ENCODE results near the gene GALNT8. TPM values are rescaled to one million over a fixed set of nuclear protein-coding genes. Genes with fewer than 3 reads are reported as not detected.
"Not testable (repeated sequence)": the region's sequence is repeated elsewhere in the genome, so short reads cannot be mapped to it uniquely, and the experiment has no call there.

The GALNT8 gene
- total and polyA plus RNA-seq, 4 donors: 13.1 to 45.1 (median 30.4) TPM

GRCh38 chr12:4736091-4736490, 15.9 kb downstream of the GALNT8 start:
- H3K27me3 ChIP-seq (ENCODE audit: control insufficient read depth, insufficient read depth, low read length): no peaks in the 10 kb centered on the region
- H3K27ac ChIP-seq (ENCODE audit: low read depth, low read length): no peak overlapping the region
- peak in 3 of 6 donors; percentile 0 to 24 (median 1) for DNase-seq (ENCODE audit: low read depth in 4 of 6, low spot score in 6 of 6)
- H3K4me3 ChIP-seq (ENCODE audit: low read depth, low read length): no peak overlapping the region
- peaks cover 6% of the 10 kb centered on the region for H3K4me1 ChIP-seq (ENCODE audit: control insufficient read depth, insufficient read depth, low read length)
- WGBS (ENCODE audit: insufficient coverage): no CpG with 5 or more reads among the region's 1 CpG
- no peaks in the 10 kb centered on the region for H3K9me3 ChIP-seq (ENCODE audit: control insufficient read depth, insufficient read depth, low read length)
- H3K36me3 ChIP-seq (ENCODE audit: control insufficient read depth, insufficient read depth, low read length): peaks cover 7% of the 10 kb centered on the region

DNA sequence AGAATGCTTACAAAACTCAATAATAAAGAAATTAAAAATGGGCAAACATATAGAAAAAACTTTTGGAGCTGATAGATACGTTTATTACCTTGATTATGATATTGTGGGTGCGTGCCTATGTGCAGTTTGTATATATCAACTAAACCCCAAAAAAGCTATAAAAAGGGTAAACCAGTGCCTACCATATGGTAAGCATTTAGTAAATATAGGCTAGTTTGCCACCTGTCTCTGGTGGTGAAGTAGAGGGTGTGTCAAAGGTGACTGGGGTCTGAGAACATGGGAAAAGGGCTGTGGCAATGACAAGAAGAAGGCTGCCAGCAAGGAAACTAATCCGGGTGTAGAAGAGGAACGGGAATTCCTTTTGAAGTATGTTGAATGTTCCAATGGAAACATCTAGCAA, 18.3 kb downstream of the GALNT8 start:
- DNase-seq (ENCODE audit: low read depth in 4 of 6, low spot score in 6 of 6): no peak
- WGBS (ENCODE audit: insufficient coverage): no CpG with 5 or more reads among the region's 4 CpGs

DNA sequence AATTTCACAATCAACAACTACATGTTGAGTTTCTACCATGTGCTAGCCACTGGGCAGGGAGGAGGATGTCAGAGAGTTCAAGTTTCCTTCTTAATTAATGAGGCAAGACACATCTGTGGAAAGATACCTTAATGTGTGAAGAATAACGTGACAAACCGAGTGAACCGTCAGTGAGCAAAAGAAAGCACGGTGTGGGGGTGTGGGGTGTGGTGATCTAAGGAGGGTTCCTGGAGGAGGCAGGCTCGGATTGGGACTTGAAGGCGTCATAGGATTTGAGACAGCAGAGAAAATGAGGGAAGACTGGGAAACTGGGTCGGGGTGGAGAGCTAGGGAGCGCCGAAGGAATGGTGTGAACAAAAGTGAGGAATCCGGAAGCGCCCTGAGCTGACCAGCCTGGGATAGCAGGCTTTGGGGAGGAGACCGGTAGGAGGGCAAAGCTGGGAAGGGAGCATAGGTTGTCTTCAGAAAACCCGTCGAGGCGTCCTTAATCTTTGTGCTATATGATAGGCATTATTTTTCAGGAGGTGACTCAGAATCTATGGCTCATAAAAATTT, 22.3 kb downstream of the GALNT8 start:
- H3K4me1 ChIP-seq (ENCODE audit: control insufficient read depth, insufficient read depth, low read length): no peaks in the 10 kb centered on the region
- no peak overlapping the region for H3K27ac ChIP-seq (ENCODE audit: low read depth, low read length)
- WGBS (ENCODE audit: insufficient coverage): 89% methylated on average over 15 of the region's 15 CpGs
- no peak for DNase-seq (ENCODE audit: low read depth in 4 of 6, low spot score in 6 of 6)
- no peaks in the 10 kb centered on the region for H3K9me3 ChIP-seq (ENCODE audit: control insufficient read depth, insufficient read depth, low read length)
- no peak overlapping the region for H3K4me3 ChIP-seq (ENCODE audit: low read depth, low read length)
- no peaks in the 10 kb centered on the region for H3K27me3 ChIP-seq (ENCODE audit: control insufficient read depth, insufficient read depth, low read length)
- peaks cover 16% of the 10 kb centered on the region for H3K36me3 ChIP-seq (ENCODE audit: control insufficient read depth, insufficient read depth, low read length)

More for the DNA sequence above, 18.3 kb downstream of the GALNT8 start:
- Histone ChIP-seq H3K27me3 (ENCODE audit: control insufficient read depth, insufficient read depth, low read length) (no peaks in the 10 kb centered on the region), H3K4me3 (ENCODE audit: low read depth, low read length) (no peak overlapping the region), H3K9me3 (ENCODE audit: control insufficient read depth, insufficient read depth, low read length) (no peaks in the 10 kb centered on the region), H3K27ac (ENCODE audit: low read depth, low read length) (no peak overlapping the region), H3K4me1 (ENCODE audit: control insufficient read depth, insufficient read depth, low read length) (peaks cover 6% of the 10 kb centered on the region), H3K36me3 (ENCODE audit: control insufficient read depth, insufficient read depth, low read length) (peaks cover 11% of the 10 kb centered on the region)

DNA sequence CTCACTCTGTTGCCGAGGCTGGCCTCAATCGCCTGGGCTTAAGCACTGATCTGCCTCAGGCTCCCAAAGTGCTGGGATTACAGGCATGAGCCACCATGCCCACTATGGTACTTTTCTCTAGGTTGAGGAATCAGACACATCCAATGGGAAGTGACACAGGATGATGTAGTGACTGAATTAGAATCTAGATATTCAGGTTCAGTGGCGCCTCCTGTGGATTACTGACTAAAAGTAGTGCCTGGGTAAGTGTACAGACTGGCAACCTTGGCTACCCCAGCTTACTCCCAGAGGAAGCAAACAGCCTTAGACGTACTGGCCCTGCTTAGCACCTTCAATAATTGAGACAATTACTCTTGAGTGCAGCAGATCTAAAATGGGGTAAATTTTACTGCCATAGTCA, 22.8 kb downstream of the GALNT8 start:
- WGBS (ENCODE audit: insufficient coverage): 89% methylated on average over 2 of the region's 4 CpGs
- no peak overlapping the region for H3K4me3 ChIP-seq (ENCODE audit: low read depth, low read length)
- H3K4me1 ChIP-seq (ENCODE audit: control insufficient read depth, insufficient read depth, low read length): no peaks in the 10 kb centered on the region
- H3K27ac ChIP-seq (ENCODE audit: low read depth, low read length): no peak overlapping the region
- H3K27me3 ChIP-seq (ENCODE audit: control insufficient read depth, insufficient read depth, low read length): no peaks in the 10 kb centered on the region
- peaks cover 16% of the 10 kb centered on the region for H3K36me3 ChIP-seq (ENCODE audit: control insufficient read depth, insufficient read depth, low read length)
- peaks cover under 1% of the 10 kb centered on the region for H3K9me3 ChIP-seq (ENCODE audit: control insufficient read depth, insufficient read depth, low read length)
- DNase-seq (ENCODE audit: low read depth in 4 of 6, low spot score in 6 of 6): no peak

DNA sequence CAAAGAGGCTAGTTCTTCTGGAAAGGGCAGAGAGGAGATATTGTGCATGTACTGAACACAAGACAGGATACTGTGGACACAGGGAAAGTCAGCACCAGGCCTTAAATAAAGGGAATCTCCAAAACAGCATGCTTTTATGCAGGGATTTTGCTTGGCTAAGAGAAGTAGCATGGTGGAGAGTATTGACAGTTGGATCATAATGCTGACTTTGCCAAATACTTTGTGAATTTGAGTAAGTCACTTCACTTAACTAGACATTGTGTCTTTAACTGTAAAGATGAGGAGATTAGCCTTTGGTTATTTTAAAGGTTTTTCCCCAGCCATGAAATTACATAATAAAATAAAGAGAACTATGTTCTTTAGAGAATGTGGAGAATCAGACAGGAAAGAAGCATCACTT, 24.5 kb downstream of the GALNT8 start:
- H3K27me3 ChIP-seq (ENCODE audit: control insufficient read depth, insufficient read depth, low read length): no peaks in the 10 kb centered on the region
- peaks cover 15% of the 10 kb centered on the region for H3K36me3 ChIP-seq (ENCODE audit: control insufficient read depth, insufficient read depth, low read length)
- H3K4me3 ChIP-seq (ENCODE audit: low read depth, low read length): no peak overlapping the region
- DNase-seq (ENCODE audit: low read depth in 4 of 6, low spot score in 6 of 6): no peak
- no peak overlapping the region for H3K27ac ChIP-seq (ENCODE audit: low read depth, low read length)
- no peaks in the 10 kb centered on the region for H3K4me1 ChIP-seq (ENCODE audit: control insufficient read depth, insufficient read depth, low read length)
- H3K9me3 ChIP-seq (ENCODE audit: control insufficient read depth, insufficient read depth, low read length): peaks cover 3% of the 10 kb centered on the region

GRCh38 chr12:4745249-4745648, 25.0 kb downstream of the GALNT8 start:
- H3K36me3 ChIP-seq (ENCODE audit: control insufficient read depth, insufficient read depth, low read length): peaks cover 13% of the 10 kb centered on the region

GRCh38 chr12:4751654-4752053, 31.5 kb downstream of the GALNT8 start:
- not testable (repeated sequence) for H3K4me3 ChIP-seq (ENCODE audit: low read depth, low read length); H3K27me3 ChIP-seq (ENCODE audit: control insufficient read depth, insufficient read depth, low read length); H3K4me1 ChIP-seq (ENCODE audit: control insufficient read depth, insufficient read depth, low read length); H3K9me3 ChIP-seq (ENCODE audit: control insufficient read depth, insufficient read depth, low read length); DNase-seq (ENCODE audit: low read depth in 4 of 6, low spot score in 6 of 6); H3K36me3 ChIP-seq (ENCODE audit: control insufficient read depth, insufficient read depth, low read length); H3K27ac ChIP-seq (ENCODE audit: low read depth, low read length)
- WGBS (ENCODE audit: insufficient coverage): no CpG with 5 or more reads among the region's 1 CpG

More at GRCh38 chr12:4745249-4745648, 25.0 kb downstream of the GALNT8 start:
- Histone ChIP-seq H3K9me3 (ENCODE audit: control insufficient read depth, insufficient read depth, low read length) (peaks cover 3% of the 10 kb centered on the region), H3K4me3 (ENCODE audit: low read depth, low read length) (no peak overlapping the region), H3K27me3 (ENCODE audit: control insufficient read depth, insufficient read depth, low read length) (no peaks in the 10 kb centered on the region), H3K27ac (ENCODE audit: low read depth, low read length) (no peak overlapping the region), H3K4me1 (ENCODE audit: control insufficient read depth, insufficient read depth, low read length) (no peaks in the 10 kb centered on the region)
- 94% methylated on average over 6 of the region's 6 CpGs for WGBS (ENCODE audit: insufficient coverage)
- DNase-seq (ENCODE audit: low read depth in 4 of 6, low spot score in 6 of 6): no peak

DNA sequence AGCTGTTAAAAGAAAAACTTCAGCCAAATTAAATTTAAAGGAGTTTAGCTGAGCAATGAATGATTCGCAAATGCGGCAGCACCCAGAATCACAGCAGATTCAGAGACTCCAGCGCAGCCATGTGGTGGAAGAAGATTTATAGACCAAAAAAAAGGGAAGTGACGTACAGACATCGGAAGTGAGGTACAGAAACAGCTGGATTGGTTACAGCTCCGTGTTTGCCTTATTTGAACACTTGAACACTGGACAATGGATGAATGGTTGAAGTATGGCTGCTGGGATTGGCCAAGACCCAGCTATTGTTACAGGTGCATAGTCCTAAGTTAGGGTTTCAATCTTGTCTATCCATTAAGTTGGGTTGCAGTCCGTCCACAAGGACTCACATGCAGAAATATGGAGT, 42.6 kb downstream of the GALNT8 start:
- H3K4me3 ChIP-seq (ENCODE audit: low read depth, low read length): no peak overlapping the region
- H3K4me1 ChIP-seq (ENCODE audit: control insufficient read depth, insufficient read depth, low read length): no peaks in the 10 kb centered on the region
- peaks cover 23% of the 10 kb centered on the region for H3K36me3 ChIP-seq (ENCODE audit: control insufficient read depth, insufficient read depth, low read length)
- WGBS (ENCODE audit: insufficient coverage): 86% methylated on average over 7 of the region's 7 CpGs
- no peak overlapping the region for H3K27ac ChIP-seq (ENCODE audit: low read depth, low read length)
- H3K27me3 ChIP-seq (ENCODE audit: control insufficient read depth, insufficient read depth, low read length): no peaks in the 10 kb centered on the region
- DNase-seq (ENCODE audit: low read depth in 4 of 6, low spot score in 6 of 6): no peak
- no peaks in the 10 kb centered on the region for H3K9me3 ChIP-seq (ENCODE audit: control insufficient read depth, insufficient read depth, low read length)

DNA sequence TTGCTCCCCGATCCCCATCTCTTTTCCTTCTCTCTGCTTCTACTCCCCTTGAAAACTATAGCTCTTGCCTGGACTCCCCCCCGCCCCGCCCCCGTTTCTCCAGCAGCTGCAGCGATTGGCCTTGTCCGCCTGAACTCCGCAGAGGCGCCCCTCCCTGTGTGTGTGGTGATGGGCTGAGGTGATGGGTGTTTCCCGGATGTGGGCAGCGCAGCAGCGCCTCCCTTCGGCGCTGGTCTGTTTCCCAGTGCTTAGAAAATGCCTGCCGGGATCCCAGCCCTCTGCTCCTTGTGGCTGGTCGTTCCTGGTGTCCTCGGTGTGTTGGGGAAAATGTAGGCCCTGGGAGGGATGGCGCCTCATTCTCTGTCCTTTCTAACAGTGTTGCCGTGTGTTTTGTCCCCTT, 43.3 kb downstream of the GALNT8 start:
- no peaks in the 10 kb centered on the region for H3K4me1 ChIP-seq (ENCODE audit: control insufficient read depth, insufficient read depth, low read length)
- H3K36me3 ChIP-seq (ENCODE audit: control insufficient read depth, insufficient read depth, low read length): peaks cover 23% of the 10 kb centered on the region
- H3K4me3 ChIP-seq (ENCODE audit: low read depth, low read length): no peak overlapping the region
- peak in 1 of 6 donors; percentile 20 for DNase-seq (ENCODE audit: low read depth in 4 of 6, low spot score in 6 of 6)
- H3K27me3 ChIP-seq (ENCODE audit: control insufficient read depth, insufficient read depth, low read length): no peaks in the 10 kb centered on the region
- H3K9me3 ChIP-seq (ENCODE audit: control insufficient read depth, insufficient read depth, low read length): no peaks in the 10 kb centered on the region
- H3K27ac ChIP-seq (ENCODE audit: low read depth, low read length): no peak overlapping the region
- 27% methylated on average over 15 of the region's 18 CpGs for WGBS (ENCODE audit: insufficient coverage)

DNA sequence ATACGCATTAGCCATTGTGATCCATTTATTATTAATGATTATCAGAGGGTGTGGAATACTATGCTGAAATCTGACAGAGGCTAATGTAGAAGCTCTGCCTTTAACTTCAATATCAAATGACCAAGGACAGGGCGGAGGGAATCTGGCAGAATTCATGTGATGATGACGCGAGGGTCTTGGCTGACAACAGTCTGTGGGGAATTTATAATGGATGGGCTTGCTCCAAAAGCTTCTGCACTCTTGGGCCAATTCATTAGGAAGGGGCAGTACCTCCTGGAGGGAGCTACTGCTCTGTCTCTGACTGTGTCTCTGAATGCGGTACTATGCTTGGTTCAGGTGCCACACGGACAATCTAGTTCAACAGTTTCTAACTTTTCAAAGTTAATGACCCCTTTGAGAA, 46.2 kb downstream of the GALNT8 start:
- Histone ChIP-seq H3K27ac (ENCODE audit: low read depth, low read length) (no peak overlapping the region), H3K36me3 (ENCODE audit: control insufficient read depth, insufficient read depth, low read length) (peaks cover 17% of the 10 kb centered on the region), H3K4me1 (ENCODE audit: control insufficient read depth, insufficient read depth, low read length) (no peaks in the 10 kb centered on the region), H3K27me3 (ENCODE audit: control insufficient read depth, insufficient read depth, low read length) (no peaks in the 10 kb centered on the region), H3K4me3 (ENCODE audit: low read depth, low read length) (no peak overlapping the region), H3K9me3 (ENCODE audit: control insufficient read depth, insufficient read depth, low read length) (no peaks in the 10 kb centered on the region)
- WGBS (ENCODE audit: insufficient coverage): 75% methylated on average over 4 of the region's 6 CpGs
- DNase-seq (ENCODE audit: low read depth in 4 of 6, low spot score in 6 of 6): no peak
